ENCODE results near the gene PPM1K.
A peak's percentile ranks its signal among the peaks of the same experiment; 100 is the strongest.

Gene PPM1K

DNA sequence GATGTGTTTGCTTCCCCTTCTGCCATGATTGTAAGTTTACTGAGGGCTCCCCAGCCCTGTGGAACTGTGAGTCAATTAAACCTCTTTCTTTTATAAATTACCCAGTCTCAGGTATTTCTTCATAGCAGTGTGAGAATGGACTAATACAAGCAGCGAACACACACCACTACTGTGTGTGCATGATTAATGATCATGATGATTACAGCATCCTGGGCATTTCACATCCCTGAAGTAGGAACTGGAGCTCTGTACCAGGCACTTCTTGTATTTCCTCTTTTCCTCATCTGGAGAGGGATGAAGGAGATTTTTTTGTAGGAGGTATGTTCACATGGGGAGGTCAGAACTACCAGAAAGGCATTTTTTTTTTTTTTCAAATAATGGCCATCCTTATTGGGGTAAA lies 60.8 kb downstream of the PPM1K start:
- Histone ChIP-seq H3K36me3 (replicated peaks) (no peaks in the 10 kb centered on the region), H3K27me3 (ENCODE audit: low read depth) (0 out of 2 replicates have a peak, but pooled peaks cover 3% of the 10 kb centered on the region), H3K4me1 (peaks cover 2% of the 10 kb centered on the region; the same call in 1 of the 2 replicates), H3K4me3 (no peak overlapping the region), H3K9me3 (no peaks in the 10 kb centered on the region; the same call in 1 of the 2 replicates)
- in situ Hi-C loops (cut with MboI; ENCODE audit: low sequenced_read_pairs), result loop anchor here (25.0 kb wide), 1 partner anchor 536 kb away; no protein-coding TSS in a partner anchor
- no peak for DNase-seq (ENCODE audit: low spot score in 2 of 2)

DNA sequence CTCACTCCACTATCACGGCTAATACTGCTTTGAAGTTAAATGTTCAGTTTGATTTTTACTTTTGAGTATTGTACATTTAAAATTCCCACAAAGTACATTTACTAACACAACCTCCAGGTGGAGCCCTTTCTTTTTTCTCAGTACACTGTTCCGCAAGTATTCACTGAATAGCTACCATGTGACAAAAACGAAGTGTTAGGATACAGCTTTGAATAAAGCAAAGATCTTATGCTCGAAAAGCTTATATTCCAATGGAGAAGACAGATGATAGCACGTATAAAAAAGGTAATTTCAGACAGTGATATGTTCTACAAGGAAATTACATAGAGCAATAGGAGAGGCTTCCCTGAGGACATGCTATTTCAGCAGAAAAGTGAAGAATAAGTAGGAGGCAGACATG lies 65.3 kb downstream of the PPM1K start:
- H3K36me3 ChIP-seq (replicated peaks), result no peaks in the 10 kb centered on the region
- H3K4me1 ChIP-seq, result peaks cover 2% of the 10 kb centered on the region; the same call in 1 of the 2 replicates
- 0 out of 2 replicates have a peak, but pooled peaks cover 3% of the 10 kb centered on the region for H3K27me3 ChIP-seq (ENCODE audit: low read depth)
- in situ Hi-C loops (cut with MboI; ENCODE audit: low sequenced_read_pairs), result loop anchor here (5.0 to 25.0 kb wide), 2 partner anchors 298 to 532 kb away; no protein-coding TSS in a partner anchor
- H3K9me3 ChIP-seq, result no peaks in the 10 kb centered on the region; the same call in 1 of the 2 replicates
- no peak overlapping the region for H3K4me3 ChIP-seq
- peak; percentile 28 to 74 for DNase-seq (ENCODE audit: low spot score in 2 of 2)

DNA sequence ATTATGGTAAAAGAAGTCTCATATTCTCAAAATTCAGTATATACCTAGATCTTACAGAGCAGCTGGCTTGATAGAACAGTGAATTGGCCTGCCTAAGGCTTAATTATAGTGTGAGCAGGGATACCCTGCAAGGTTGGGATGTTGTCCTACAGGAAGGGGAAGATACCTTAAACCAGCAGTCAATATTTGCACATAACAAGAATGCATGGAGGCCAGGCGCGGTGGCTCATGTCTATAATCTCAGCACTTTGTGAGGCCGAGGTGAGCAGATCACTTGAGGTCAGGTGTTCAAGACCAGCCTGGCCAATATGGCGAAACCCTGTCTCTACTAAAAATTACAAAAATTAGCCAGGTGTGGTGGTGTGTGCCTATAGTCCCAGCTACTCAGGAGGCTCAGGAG lies 67.2 kb downstream of the PPM1K start:
- no peaks in the 10 kb centered on the region; the same call in 1 of the 2 replicates for H3K9me3 ChIP-seq
- DNase-seq (ENCODE audit: low spot score in 2 of 2), result no peak
- H3K36me3 ChIP-seq (replicated peaks), result no peaks in the 10 kb centered on the region
- H3K4me3 ChIP-seq, result no peak overlapping the region
- peaks cover 10% of the 10 kb centered on the region; the same call in 1 of the 2 replicates for H3K27me3 ChIP-seq (ENCODE audit: low read depth)
- H3K4me1 ChIP-seq, result peaks cover 2% of the 10 kb centered on the region; the same call in 1 of the 2 replicates
- in situ Hi-C loops (cut with MboI; ENCODE audit: low sequenced_read_pairs), result loop anchor here (5.0 to 25.0 kb wide), 2 partner anchors 300 to 530 kb away; no protein-coding TSS in a partner anchor

DNA sequence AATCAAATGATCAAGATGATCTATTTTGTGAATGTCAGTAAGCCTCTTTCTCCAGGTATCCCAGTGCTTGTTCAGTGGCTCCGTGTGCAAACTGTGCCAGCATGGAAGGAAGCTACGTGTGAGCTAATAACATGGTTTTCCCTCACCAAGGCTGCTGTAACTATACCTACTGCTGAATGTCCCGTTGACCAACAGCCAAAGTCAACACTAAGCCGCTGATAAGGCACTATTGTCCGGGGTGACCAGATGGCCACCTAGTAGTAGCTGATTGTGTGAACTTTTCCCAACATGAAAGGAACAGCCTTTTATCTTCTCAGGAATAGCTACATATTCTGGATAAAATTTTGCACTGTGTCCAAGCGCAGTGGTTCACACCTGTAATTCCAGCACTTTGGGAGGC lies 68.0 kb downstream of the PPM1K start:
- DNase-seq (ENCODE audit: low spot score in 2 of 2), result no peak
- in situ Hi-C loops (cut with MboI; ENCODE audit: low sequenced_read_pairs), result loop anchor here (5.0 to 25.0 kb wide), 2 partner anchors 301 to 529 kb away; no protein-coding TSS in a partner anchor
- H3K4me1 ChIP-seq, result peaks cover 2% of the 10 kb centered on the region; the same call in 1 of the 2 replicates
- no peak overlapping the region for H3K4me3 ChIP-seq
- H3K36me3 ChIP-seq (replicated peaks), result no peaks in the 10 kb centered on the region
- H3K9me3 ChIP-seq, result no peaks in the 10 kb centered on the region; the same call in 1 of the 2 replicates
- H3K27me3 ChIP-seq (ENCODE audit: low read depth), result peaks cover 10% of the 10 kb centered on the region; the same call in 1 of the 2 replicates

DNA sequence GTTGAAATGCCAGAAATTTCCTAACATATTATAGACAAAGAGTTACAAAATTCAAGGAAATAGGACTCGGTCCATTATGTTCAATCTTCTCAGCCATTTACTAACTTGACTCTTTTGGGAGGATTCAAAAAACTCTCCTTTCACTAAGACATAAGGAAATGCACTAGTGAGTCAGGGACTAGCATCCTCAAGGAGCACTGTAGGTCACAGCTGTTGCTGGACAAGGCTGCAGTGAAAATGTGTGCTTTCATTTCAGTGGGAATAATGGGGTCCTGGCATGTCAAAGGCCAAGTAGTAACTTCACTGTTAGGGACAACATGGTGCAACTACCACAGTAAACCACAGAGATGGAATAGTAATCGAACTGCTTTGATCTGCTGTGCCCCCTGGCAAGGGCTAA lies 69.0 kb downstream of the PPM1K start:
- no peak for DNase-seq (ENCODE audit: low spot score in 2 of 2)
- H3K4me3 ChIP-seq, result no peak overlapping the region
- no peaks in the 10 kb centered on the region for H3K36me3 ChIP-seq (replicated peaks)
- in situ Hi-C loops (cut with MboI; ENCODE audit: low sequenced_read_pairs), result loop anchor here (5.0 to 25.0 kb wide), 2 partner anchors 302 to 528 kb away; no protein-coding TSS in a partner anchor
- peaks cover 10% of the 10 kb centered on the region; the same call in 1 of the 2 replicates for H3K27me3 ChIP-seq (ENCODE audit: low read depth)
- H3K9me3 ChIP-seq, result no peaks in the 10 kb centered on the region
- peaks cover 2% of the 10 kb centered on the region; the same call in 1 of the 2 replicates for H3K4me1 ChIP-seq

DNA sequence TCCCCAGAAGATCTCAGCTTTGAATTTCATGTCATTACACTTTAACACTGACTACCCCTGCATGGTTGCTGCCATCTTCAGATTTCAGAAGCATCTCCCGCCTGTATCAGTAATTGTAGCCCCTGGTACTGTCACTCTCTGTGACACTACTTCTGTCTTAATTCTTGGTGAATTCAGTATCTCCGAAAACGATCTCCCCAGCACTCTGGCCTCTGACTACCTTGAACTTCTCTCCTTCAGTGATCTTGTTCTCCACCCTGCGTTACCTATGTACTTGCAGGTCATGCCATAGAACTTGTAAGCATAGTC lies 72.2 kb downstream of the PPM1K start:
- in situ Hi-C loops (cut with MboI; ENCODE audit: low sequenced_read_pairs), result loop anchor here (5.0 to 25.0 kb wide), 3 partner anchors 180 to 525 kb away; no protein-coding TSS in a partner anchor
- H3K27me3 ChIP-seq (ENCODE audit: low read depth), result peaks cover 7% of the 10 kb centered on the region; the same call in 1 of the 2 replicates
- no peaks in the 10 kb centered on the region for H3K36me3 ChIP-seq (replicated peaks)
- no peak for DNase-seq (ENCODE audit: low spot score in 2 of 2)
- no peaks in the 10 kb centered on the region for H3K9me3 ChIP-seq
- H3K4me1 ChIP-seq, result no peaks in the 10 kb centered on the region
- no peak overlapping the region for H3K4me3 ChIP-seq

DNA sequence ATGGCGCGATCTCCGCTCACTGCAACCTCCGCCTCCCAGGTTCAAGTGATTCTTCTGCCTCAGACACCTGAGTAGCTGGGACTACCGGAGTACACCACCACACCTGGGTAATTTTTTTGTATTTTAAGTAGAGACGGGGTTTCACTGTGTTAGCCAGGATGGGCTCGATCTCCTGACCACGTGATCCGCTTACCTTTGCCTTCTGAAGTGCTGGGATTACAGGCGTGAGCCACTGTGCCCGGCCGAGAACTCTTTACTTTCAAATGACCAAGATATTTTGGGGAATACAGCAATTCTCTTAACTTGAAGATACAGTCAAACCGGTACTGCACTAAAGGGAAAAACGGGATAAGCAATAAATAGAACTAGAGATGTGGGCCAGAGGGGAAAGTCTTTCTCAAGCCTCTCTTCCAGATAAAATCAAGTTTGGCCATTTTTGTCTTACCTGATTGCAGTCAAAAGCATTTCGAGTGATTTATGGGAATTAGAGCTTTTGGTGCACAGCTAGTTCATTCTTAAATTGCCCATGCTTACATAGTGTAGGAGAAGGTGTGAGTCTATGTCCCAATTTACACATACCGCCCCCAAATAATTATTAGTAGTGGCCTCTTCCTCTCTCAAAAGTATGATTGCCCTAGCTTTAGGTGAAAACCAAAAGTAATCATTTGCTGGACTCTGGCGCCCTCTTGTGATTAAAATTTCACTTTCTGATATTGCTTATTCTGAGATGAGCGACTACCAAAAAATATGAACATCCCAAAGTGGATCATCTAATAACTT lies 72.7 kb downstream of the PPM1K start:
- H3K36me3 ChIP-seq (replicated peaks), result no peaks in the 10 kb centered on the region
- H3K4me3 ChIP-seq, result no peak overlapping the region
- H3K4me1 ChIP-seq, result no peaks in the 10 kb centered on the region
- in situ Hi-C loops (cut with MboI; ENCODE audit: low sequenced_read_pairs), result loop anchor here (5.0 to 25.0 kb wide), 3 partner anchors 179 to 524 kb away; no protein-coding TSS in a partner anchor
- DNase-seq (ENCODE audit: low spot score in 2 of 2), result peak; percentile 28 to 64
- H3K9me3 ChIP-seq, result no peaks in the 10 kb centered on the region
- peaks cover 7% of the 10 kb centered on the region; the same call in 1 of the 2 replicates for H3K27me3 ChIP-seq (ENCODE audit: low read depth)

DNA sequence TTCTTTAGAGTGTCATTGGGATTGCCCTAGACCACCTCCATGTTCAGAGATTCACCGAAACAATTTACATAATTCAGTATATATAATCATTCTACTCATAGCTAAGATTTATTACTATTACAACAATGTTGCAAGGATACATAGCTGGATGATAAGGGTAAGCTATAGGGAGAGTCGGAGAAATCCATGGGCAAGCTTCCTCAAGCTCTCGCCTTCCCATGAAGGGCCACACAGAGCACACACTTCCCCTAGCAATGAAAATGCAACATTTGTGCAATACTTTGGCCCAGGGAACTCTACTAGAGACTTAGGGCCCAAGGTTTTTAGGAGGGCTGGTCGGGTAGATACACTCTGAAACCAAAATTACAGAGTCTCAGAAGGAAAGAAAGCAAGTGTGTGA lies 76.2 kb downstream of the PPM1K start:
- in situ Hi-C loops (cut with MboI; ENCODE audit: low sequenced_read_pairs), result loop anchor here (25.0 kb wide), 1 partner anchor 521 kb away; no protein-coding TSS in a partner anchor
- H3K36me3 ChIP-seq (replicated peaks), result no peaks in the 10 kb centered on the region
- no peaks in the 10 kb centered on the region for H3K4me1 ChIP-seq
- H3K4me3 ChIP-seq, result no peak overlapping the region
- peaks cover 5% of the 10 kb centered on the region; the same call in 1 of the 2 replicates for H3K27me3 ChIP-seq (ENCODE audit: low read depth)
- H3K9me3 ChIP-seq, result no peaks in the 10 kb centered on the region
- no peak for DNase-seq (ENCODE audit: low spot score in 2 of 2)
